Neuron (in vitro differentiated cells): Measurements from ENCODE around the gene CHRNA4.

Source experiments
- H2AFZ ChIP-seq: one replicate; pipeline ENCODE4 v1.6.1; 2013; ENCODE audit warnings: low read depth, mild to moderate bottlenecking, inconsistent platforms, low read length, moderate library complexity
- H3K27me3 ChIP-seq: one replicate; pipeline ENCODE4 v1.6.1; 2013; ENCODE audit warnings: low read length; ENCODE audit not compliant: insufficient read depth
- H3K36me3 ChIP-seq: one replicate; pipeline ENCODE4 v1.6.1; 2013; ENCODE audit warnings: low read length; ENCODE audit not compliant: insufficient read depth
- H3K4me1 ChIP-seq: one replicate; pipeline ENCODE4 v1.6.1; 2013; ENCODE audit warnings: low read length; ENCODE audit not compliant: insufficient read depth
- H3K4me3 ChIP-seq: 2 replicates; pipeline ENCODE4 v1.5.1; 2013; ENCODE audit warnings: mild to moderate bottlenecking, low read length, moderate library complexity
- H3K9me3 ChIP-seq: one replicate; pipeline ENCODE4 v1.6.1; 2013; ENCODE audit warnings: low read length

Gene CHRNA4

GRCh38 chr20:63331741-63332400, 29.3 kb downstream of the CHRNA4 start:
- Histone ChIP-seq H3K36me3 (no peaks in the 10 kb centered on the region), H3K4me3 (no peak overlapping the region), H2AFZ (no peak overlapping the region), H3K9me3 (peaks cover 5% of the 10 kb centered on the region), H3K4me1 (peaks cover 2% of the 10 kb centered on the region), H3K27me3 (peaks cover 2% of the 10 kb centered on the region)

DNA sequence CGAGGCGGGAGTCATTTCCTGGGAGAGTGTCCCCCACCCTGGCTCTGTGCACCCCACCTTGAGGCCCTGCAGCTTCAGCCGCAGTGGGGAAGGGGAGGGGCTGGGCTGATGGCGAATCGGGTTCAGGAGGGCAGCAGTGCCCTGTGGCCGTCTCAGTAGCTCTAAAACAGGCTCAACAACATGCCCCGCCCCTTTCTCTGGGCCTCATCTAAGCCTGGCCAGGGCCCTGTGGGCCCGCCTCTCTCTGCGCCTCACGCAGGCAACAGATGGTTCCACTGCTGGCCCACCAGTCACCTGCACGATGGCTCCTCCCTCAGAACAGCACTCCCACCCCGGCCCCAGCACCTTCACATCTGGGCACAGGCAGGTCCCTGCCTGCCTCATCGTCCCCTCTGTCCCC, 30.2 kb downstream of the CHRNA4 start:
- Histone ChIP-seq H3K4me3 (no peak overlapping the region), H3K36me3 (no peaks in the 10 kb centered on the region), H3K27me3 (no peaks in the 10 kb centered on the region), H2AFZ (no peak overlapping the region), H3K9me3 (peaks cover 5% of the 10 kb centered on the region), H3K4me1 (peaks cover 2% of the 10 kb centered on the region)

DNA sequence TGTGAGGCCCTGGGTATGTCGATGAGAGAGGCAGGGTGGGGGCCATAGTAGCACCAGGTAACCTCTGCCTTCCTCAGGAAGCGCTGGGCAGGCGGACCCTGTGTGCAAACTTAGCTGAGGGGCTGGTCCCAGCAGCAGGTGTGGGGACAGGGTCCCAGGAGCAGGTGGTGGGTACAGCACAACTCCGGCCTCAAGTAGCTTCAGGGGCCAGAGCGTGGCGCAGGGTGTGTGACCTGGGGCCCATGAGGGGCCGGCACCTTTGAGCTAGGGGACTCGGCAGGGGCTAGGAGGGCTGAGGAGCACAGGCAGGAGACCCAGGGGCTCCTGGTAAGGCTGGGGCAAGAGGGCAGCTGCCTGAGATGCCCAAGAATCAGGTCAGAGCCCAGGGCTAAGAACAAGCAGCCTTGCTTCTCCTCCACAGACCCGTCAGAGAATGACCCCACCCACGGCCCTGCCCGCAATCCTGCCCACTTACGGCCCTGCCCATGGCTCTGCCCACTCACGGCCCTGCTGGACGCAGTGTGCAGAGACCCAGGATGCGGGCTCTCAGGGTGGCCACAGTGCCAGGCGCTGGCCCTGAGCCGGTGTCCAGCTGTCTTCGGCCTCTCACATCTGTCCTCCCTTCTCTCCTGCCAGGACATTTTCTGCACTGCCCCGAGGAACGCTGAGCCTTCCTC, 30.9 kb downstream of the CHRNA4 start:
- Histone ChIP-seq H3K4me3 (no peak overlapping the region), H2AFZ (no peak overlapping the region), H3K9me3 (peaks cover 5% of the 10 kb centered on the region), H3K36me3 (no peaks in the 10 kb centered on the region), H3K27me3 (no peaks in the 10 kb centered on the region), H3K4me1 (peaks cover 2% of the 10 kb centered on the region)

GRCh38 chr20:63329331-63330083, 31.6 kb downstream of the CHRNA4 start:
- H3K4me1 ChIP-seq, result peaks cover 2% of the 10 kb centered on the region
- H2AFZ ChIP-seq, result no peak overlapping the region
- H3K4me3 ChIP-seq, result no peak overlapping the region
- no peaks in the 10 kb centered on the region for H3K27me3 ChIP-seq
- H3K9me3 ChIP-seq, result peaks cover 5% of the 10 kb centered on the region
- H3K36me3 ChIP-seq, result no peaks in the 10 kb centered on the region

- H3K4me3 ChIP-seq, result no peak overlapping the region
- H3K4me1 ChIP-seq, result peaks cover 2% of the 10 kb centered on the region
- no peak overlapping the region for H2AFZ ChIP-seq
- H3K9me3 ChIP-seq, result peaks cover 6% of the 10 kb centered on the region
- H3K36me3 ChIP-seq, result no peaks in the 10 kb centered on the region
- H3K27me3 ChIP-seq, result no peaks in the 10 kb centered on the region
These were observed 32.4 kb downstream of the CHRNA4 start for GRCh38 chr20:63328718-63329275.

DNA sequence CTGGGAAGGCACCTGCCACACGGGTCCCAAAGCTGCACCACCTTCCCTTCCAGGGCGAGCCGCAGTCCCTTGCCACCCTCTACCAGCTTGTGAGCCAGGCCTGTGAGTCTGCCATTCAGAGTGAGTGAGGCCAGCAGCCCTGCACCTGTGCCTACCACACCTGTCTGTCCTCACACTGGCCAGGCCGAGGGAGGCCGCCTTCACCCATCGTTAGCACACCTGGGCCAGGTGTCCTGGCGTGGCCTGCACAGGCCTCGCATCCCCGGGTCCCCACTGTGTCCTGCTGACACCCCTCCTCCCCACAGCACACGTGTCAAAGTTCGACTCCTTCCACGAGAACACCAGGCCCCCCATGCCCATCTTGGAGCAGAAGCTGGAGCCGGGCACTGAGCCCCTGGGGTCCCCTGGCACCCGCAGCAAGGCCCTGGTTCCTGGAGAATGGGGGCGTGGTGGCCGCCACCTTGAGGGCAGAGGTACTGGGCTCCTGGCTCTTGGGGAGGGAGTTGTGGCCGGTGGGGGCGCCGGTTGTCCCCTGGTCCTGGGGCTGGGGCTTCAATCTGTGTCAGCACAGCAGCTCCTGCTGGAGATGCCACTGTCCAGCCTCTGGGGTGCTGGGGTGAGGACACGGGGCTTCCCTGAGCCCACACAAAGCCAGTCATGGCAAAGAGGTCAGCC, 33.0 kb downstream of the CHRNA4 start:
- Histone ChIP-seq H3K36me3 (no peaks in the 10 kb centered on the region), H3K27me3 (no peaks in the 10 kb centered on the region), H3K4me1 (peaks cover 2% of the 10 kb centered on the region), H2AFZ (no peak overlapping the region), H3K4me3 (no peak overlapping the region), H3K9me3 (peaks cover 4% of the 10 kb centered on the region)

- peaks cover 3% of the 10 kb centered on the region for H3K27me3 ChIP-seq
These were observed 33.9 kb downstream of the CHRNA4 start for GRCh38 chr20:63327231-63327745.

DNA sequence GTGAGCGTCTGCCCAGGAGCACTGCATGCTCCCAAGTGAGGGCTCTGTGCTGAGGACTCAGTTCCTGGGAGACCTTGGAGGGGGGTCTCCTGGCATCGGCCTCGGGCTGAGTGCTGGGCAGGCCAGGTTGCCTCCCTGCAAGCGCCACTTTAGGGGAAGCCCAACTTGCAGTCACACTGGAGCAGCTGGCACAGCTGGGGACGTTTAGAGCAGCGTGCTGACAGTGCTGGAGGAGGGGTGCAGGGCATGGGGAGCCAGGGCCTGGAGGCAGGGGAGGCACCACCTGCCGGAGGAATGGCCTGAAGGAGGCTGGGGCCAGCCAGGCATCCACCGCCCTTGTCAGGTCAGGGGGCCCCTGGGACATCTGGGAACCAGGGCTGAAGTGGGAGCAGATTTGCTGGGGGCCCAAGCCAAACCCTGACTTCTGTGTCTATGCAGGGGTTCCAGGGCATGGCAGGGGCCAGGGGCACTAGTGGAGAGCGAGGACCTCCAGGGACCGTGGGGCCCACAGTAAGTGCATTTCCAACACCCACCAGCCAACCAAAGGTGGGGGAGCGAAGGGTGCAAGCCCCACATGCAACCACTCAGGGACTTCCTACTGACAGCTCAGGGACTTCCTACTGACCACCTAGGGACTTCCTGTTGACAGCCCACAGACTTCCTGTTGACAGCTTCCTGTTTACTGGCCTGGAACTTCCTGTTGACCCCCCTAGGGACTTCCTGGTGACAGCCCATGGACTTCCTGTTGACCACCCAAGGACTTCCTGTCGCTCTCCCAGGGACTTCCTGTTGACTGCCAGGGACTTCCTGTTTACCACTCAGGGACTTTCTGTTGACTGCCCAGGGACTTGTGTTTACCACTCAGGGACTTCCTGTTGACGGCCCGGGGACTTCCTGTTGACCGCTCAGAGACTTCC, 34.6 kb downstream of the CHRNA4 start:
- Histone ChIP-seq H3K36me3 (no peaks in the 10 kb centered on the region), H3K27me3 (peaks cover 3% of the 10 kb centered on the region), H2AFZ (no peak overlapping the region), H3K4me1 (peaks cover 8% of the 10 kb centered on the region), H3K9me3 (peaks cover 2% of the 10 kb centered on the region), H3K4me3 (no peak overlapping the region)

More at GRCh38 chr20:63327231-63327745, 33.9 kb downstream of the CHRNA4 start:
- Histone ChIP-seq H2AFZ (no peak overlapping the region), H3K9me3 (peaks cover 4% of the 10 kb centered on the region), H3K36me3 (no peaks in the 10 kb centered on the region), H3K4me1 (peaks cover 8% of the 10 kb centered on the region), H3K4me3 (no peak overlapping the region)

GRCh38 chr20:63325554-63326313, 35.4 kb downstream of the CHRNA4 start:
- Histone ChIP-seq H2AFZ (no peak overlapping the region), H3K36me3 (no peaks in the 10 kb centered on the region), H3K27me3 (peaks cover 9% of the 10 kb centered on the region), H3K4me3 (no peak overlapping the region), H3K9me3 (peaks cover 2% of the 10 kb centered on the region), H3K4me1 (peaks cover 12% of the 10 kb centered on the region)

- peaks cover 2% of the 10 kb centered on the region for H3K9me3 ChIP-seq
- H3K27me3 ChIP-seq, result peaks cover 13% of the 10 kb centered on the region
- no peak overlapping the region for H2AFZ ChIP-seq
- no peak overlapping the region for H3K4me3 ChIP-seq
- peaks cover 12% of the 10 kb centered on the region for H3K4me1 ChIP-seq
- H3K36me3 ChIP-seq, result no peaks in the 10 kb centered on the region
These were observed 36.1 kb downstream of the CHRNA4 start for GRCh38 chr20:63325021-63325471.

GRCh38 chr20:63323357-63323981, 37.7 kb downstream of the CHRNA4 start:
- Histone ChIP-seq H3K4me1 (peaks cover 11% of the 10 kb centered on the region), H3K4me3 (no peak overlapping the region)

More at GRCh38 chr20:63323357-63323981, 37.7 kb downstream of the CHRNA4 start:
- H3K27me3 ChIP-seq, result peaks cover 13% of the 10 kb centered on the region
- H3K36me3 ChIP-seq, result no peaks in the 10 kb centered on the region
- H3K9me3 ChIP-seq, result peaks cover 2% of the 10 kb centered on the region
- H2AFZ ChIP-seq, result no peak overlapping the region
